Right renal cortex interstitium (tissue), 3 donors: ENCODE measurements around the gene TINCR. TPM values are rescaled to one million over a fixed set of nuclear protein-coding genes. Genes with fewer than 3 reads are reported as not detected.
A peak's percentile ranks its signal among the peaks of the same experiment; 100 is the strongest.
"Not testable (repeated sequence)": the region's sequence is repeated elsewhere in the genome, so short reads cannot be mapped to it uniquely, and the experiment has no call there.

ENCODE experiments used
- DNase-seq, 3 donors: peaks; one replicate each; pipeline ENCODE4 v3.0.0-alpha.2; 2013; ENCODE audit warnings: low read depth in 3 of 3, low spot score in 2 of 3
- polyA plus RNA-seq, 3 donors: library from polyadenylated mRNA; unstranded; fragments of 120-200 nt; gene quantifications; one replicate each; pipeline ENCODE4 v1.2.1, GENCODE V29; 2013; ENCODE audit not compliant: insufficient read length in 3 of 3

Gene TINCR
- polyA plus RNA-seq, 3 donors = 0.10 to 0.82 (median 0.38) TPM

DNA sequence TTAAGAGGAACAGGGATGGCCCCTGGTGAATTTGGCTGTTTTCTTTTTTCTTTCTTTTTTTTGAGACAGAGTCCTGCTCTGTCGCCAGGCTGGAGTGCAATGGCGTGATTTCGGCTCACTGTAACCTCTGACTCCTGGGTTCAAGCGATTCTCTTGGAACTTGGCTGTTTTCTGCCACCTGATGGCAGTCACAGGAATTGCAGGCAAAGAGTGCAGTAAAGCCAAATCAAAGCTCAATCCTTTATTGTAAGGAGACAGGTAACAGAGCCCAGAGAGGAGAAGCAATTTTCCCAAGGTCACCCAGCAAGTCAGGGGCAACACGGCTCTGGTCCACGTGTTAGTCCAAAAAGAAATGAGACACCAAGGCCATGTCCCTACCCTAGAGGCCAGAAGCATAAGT, 6.2 kb downstream of the TINCR start:
- no peak for DNase-seq

DNA sequence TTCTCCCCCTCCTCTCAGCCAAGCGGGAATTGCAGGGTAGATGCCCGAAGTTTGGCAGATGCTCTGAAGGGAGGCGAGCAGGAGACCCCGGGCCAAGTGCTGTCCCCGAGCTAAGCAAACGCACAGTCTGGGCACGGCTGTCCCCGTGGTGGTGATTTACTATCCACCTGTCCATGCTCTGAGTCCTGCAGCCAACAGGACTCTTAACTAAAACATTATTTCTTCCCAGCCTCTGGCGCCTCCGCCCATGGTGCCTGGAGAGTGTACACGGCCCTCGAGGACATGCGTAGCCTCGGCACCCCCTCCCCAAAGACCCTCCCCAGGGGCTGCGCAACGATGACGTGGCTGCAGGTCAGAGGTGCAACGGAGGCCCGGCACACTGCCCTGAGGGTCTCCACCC, 7.6 kb downstream of the TINCR start:
- no peak for DNase-seq

DNA sequence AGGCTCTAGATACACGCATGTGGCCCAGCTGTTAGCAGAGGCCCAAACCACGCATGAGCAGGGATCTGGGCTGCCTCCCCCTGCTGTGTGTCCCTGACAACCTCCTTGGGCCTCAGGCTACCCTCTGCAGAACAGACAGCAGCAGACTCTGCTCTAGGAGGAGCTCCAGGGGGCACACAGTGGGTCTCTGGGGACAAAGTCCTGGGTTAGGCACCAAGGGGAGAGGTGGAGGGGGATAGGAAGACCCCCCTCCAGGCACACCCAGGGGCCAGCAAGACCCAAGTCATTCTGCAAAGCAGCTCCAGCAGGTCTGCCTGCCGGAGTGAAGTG, 8.0 kb downstream of the TINCR start:
- DNase-seq = no peak

DNA sequence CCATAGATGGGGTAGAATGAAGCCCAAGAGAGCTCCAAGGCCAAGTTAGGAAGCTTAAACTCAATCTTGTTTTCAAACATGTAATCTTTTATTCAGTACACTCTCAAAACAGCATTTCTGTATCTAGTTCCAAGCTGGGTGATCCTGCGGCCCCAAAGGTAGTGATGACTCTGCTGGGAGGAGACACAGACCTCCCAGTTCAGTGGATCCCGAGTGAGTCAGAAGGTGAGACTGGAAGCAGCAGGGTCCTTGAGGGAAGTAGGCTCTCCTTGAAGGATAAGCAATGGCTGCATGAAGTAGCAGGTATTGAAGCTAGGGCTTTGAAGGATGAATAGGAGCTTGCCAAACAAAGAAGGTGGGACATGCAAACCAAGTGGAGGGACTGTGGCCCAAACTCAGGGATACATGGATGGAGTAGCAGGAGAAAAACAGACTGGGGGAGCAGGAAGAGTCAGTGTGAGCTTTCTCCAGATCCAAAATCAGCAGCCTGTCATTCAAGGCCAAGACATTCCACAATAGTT, 9.6 kb downstream of the TINCR start:
- DNase-seq = no peak

DNA sequence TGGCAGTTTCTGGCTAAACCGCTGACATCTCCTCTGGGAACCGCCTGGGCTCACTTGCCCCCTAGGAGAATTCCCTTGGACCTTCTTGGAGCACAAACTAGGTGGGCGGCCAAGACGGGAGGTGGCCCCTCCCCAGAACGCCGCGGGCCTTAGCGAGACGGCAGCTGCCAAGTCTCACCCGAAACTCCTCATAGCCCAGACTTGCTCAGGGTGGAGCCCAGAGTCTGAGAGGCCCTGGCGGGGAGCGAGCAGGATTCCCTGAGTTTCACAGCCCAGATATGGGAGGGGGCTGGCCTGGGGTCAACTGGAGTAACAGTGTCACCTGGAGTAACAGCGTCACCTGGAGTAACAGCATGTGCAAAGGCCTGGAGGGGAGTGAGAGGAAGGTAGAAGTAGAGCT, 10.1 kb downstream of the TINCR start:
- DNase-seq = no peak

DNA sequence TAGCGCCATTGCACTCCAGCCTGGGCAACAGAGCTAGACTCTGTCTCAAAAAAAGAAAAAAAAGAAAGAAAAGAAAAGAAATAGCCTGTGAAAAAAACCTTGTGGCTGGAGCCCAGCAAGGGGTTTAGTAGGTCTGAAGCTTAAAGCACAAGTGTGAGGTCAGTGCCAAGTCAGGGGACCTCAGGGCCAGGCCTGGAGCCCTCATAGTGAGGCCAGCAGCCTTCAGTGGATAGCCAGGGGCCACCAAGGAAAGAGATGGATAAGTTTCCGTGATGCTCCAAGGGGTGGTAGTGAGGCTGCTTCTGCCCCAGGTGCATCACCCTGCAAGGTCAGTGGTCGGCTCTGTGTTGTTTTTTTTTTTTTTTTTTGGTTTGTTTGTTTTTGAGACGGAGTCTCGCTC, 12.9 kb downstream of the TINCR start:
- no peak for DNase-seq

DNA sequence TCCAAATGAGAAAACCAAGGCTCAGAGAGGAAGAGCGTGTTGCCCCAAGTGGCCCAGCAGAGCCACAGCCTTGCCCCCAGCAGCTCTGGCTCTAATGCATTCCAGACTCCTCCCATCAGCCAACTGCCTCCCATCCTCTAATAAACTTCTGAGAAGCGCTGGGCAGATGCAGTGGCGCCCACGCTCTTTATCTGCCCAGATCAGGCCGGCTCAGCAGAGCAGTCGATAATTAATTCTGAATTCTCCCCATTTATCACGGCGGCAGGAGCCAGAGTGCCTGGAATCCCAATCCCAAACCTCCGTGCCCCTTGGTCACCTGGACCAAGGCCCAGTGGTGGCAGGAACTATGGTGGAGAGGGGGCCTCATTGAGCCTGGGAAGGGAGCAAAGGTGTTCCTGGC, 13.9 kb downstream of the TINCR start:
- DNase-seq = no peak

DNA sequence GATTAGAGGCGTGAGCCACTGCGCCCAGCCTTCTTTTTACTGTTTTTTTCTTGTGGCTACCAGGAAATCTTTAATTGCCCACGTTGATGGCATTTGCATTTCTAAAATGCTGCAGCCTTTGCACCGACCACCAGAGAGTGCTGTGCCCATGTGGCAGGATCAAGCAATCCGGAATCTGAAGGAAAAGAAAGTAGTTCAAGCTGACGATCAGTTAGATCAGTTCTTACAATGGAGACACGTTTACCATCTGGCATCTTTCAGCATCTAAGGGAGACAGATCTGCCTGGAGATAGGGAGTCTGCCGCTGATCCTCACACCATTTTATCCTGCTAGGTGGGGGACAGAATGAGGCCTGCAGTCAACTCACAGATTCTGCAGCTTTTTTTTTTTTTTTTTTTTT, 19.9 kb downstream of the TINCR start:
- no peak for DNase-seq

DNA sequence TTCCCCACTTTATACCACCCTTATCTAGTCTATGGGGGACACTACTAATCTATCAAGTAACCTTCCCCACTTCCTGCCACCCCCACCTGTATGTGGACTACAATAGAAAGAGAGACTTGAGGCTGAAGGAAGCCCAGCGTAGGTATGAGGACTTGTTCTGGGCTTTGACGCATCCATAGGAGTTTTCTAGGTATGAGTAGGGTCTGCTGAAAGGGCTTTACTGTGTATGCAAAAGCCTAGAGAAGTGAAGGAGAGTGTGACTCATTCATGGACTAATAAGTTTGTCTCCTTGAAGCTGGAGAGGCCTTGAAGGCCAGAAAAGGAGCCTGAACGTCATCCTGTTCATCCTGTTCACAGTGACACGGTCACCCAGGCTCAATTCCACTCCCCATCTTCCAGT, 21.8 kb downstream of the TINCR start:
- DNase-seq = no peak

DNA sequence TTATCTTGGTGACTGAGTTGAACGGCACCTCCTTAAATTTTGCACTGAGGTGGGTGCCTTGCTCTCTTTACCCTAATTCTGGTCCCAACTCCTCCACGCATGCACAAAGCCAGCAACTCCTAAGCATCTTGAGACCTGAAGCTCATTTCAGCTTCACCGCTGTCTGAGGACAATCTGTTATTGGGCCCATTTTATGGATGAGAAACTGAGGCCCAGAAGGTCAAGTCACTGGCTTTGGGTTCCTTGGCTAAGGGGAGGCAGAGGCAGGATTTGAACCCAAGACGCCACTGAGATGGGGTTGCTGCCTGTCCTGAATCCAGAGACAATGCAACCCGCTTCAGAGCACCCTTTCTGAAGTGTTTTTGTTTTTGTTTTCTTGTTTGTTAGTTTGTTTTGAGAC, 22.7 kb downstream of the TINCR start:
- DNase-seq = no peak

DNA sequence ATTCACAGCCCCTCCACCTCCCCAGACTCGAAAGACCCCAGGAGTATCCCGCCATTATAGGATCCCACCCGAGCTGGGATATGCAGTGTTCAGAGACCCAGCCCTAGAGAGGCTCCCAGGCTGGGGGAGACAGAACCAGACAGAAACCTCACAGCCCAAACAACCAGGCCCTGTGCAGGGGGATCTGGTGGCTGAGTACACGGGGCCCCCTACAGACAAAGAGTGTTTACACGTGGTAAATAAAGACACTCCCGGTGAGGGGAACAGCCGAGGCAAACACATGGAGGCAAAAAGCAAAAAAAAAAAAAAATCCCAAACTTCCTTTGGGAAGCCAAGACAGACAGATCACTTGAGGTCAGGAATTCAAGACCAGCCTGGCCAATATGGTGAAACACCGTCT, 25.1 kb downstream of the TINCR start:
- DNase-seq = no peak

DNA sequence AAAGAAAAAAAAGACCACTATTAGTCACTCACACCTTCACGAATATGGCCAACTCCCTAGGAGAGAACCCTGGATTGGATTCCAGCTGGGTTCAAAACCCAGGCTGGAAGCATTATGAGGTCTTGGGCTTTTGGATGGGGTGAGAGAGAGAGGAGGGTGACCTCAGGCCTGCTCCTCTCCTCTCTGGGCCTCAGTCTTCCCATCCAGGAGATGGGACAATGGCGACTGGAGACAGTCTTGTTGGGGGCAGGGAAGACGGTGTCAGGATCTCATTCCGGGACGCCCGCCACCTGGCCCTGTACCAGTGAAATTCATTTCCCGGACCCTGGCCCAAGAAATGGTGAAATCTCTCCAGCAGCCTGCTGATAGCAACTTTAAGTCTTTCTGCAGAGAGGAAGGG, 26.3 kb downstream of the TINCR start:
- DNase-seq = no peak

DNA sequence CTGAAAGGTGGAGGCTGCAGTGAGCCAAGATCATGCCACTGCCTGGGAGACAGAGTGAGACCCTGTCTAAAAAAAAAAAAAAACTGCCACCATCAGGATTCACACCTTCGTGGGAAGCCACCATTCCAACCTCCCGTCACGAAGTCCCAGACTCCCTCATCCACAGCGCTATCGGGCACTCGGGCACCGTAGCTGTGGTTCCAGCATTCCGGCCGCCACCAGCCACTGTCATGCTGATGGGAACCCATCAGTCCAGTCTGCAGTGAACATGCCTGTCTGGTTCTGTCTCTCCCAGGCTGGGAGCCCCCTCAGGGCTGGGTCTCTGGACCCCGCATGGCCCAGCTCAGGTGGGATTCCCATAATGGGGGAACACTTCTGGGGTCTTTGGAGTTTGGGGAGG, 27.5 kb downstream of the TINCR start:
- no peak for DNase-seq

DNA sequence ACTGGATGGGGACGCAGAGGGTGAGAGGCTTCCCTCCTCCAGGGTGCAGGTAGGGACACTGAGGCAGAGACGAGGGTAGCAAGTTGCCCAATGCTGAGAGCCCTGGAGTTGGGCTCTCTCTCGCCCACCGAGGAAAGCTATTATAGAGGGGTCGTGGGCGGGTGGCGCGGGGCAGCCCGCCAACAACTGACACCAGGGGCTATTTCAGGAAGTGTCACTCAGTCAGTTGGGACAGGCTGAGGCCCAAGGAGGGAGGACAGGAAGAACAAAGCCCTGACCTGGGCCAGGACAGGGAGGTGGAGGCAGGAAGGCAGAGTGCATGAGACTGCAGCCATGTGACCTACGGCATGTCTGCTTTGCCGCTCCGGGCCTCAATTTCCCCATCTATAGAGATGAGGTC, 29.9 kb downstream of the TINCR start:
- DNase-seq = no peak

DNA sequence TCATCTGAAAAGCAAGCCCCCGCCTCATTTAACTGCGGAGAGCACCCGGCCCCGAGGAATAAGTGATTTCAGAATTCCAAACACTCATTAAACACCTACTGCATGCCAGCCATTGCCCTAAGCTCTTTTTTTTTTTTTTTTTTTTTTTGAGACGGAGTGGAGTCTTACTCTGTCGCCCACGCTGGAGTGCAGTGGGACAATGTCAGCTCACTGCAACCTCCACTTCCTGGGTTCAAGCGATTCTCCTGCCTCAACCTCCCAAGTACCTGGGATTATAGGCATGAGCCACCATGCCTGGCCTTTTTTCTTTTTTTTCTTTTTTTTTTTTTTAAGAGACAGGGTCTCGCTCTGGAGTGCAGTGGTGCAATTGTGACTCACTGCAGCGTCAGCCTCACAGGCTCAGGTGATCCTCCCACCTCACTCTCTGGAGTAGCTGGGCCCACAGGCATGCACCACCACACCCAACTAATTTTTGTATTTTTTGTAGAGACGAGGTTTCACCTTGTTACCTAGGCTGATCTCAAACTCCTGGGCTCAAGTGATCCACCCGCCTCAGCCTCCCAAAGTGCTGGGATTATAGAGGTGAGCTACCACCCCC, 30.7 kb downstream of the TINCR start:
- DNase-seq = not testable (repeated sequence)

DNA sequence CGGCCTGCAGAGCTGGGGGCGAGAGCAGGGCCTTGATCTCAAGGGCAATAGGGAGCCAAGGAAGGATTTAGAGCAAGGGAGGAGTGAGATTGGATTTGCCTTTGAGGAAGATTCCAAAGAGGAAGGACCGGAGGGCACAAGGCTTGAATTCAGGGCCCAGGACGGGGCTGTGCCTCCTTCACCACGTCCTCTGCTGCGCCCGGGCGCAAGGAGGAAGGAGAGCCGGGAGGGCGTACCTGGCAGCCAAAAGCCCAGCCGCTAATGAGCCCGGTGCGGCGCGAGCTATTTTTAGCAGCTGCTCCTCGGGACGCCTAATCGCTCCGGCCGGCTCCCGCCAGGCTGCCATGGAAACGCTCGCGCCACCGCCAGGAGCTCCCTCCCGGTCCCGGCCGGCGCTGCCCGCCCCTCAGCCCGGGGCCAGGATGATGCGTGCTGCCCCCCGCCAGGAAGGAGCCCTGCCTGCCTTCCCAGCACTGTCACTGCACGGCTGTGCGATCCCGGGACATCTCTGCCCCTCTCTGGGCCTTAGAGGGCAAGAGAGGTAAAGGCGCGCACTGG, 31.3 kb downstream of the TINCR start:
- peak in 2 of 3 donors; percentile 56 to 59 for DNase-seq

DNA sequence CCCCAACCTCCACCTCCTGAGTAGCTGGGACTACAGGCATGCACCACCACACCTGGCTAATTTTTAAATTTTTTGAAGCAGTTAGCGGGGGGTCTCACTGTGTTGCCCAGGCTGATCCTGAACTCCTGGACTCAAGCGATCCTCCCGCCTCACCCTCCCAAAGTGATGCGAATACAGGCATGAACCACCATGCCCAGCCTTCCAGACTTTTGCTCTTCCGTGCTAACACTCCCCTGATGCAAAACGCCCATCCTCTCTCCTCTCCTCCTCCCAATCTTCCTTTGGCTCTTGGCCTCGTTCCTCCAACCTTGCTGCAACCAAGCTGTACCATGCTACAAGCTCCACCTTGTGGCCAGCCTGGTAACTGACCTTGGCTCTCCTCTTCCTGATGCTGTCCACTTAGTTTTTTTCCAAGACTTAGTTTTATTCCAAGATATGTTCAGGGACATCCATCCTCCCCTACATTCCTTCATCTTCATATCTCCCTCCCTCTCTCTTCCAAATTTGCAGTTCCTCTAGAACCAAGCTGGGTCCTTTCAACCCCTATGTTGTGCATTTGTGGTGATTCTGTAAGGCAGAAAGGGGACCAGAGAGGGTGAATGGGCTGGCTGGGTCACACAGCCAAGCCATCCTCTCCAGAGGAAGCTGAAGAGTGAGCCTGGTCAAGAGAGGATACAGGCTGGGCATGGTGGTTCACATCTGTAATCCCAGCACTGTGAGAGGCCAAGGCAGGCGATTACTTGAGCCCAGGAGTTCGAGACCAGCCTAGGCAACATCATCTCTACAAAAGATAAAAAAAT, 32.8 kb downstream of the TINCR start:
- no peak for DNase-seq

DNA sequence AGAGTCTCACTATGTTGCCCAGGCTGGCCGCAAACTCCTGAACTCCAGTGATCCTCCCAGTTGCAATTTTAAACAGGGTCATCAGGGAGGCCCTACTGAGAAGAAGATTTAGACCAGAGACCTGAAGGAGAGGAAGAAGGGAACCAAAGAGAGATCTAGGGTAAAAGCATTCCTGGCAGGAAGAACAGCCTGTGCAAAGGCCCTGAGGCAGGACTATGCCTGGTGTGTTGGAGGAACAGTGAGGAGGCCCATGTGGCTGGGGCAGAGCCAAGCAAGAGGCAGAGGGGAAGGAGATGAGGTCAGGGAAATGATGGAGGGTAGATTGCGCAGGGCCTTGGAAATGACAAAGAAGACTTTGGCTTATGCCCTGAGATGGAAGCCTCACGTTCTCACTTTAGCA, 34.5 kb downstream of the TINCR start:
- DNase-seq = no peak

DNA sequence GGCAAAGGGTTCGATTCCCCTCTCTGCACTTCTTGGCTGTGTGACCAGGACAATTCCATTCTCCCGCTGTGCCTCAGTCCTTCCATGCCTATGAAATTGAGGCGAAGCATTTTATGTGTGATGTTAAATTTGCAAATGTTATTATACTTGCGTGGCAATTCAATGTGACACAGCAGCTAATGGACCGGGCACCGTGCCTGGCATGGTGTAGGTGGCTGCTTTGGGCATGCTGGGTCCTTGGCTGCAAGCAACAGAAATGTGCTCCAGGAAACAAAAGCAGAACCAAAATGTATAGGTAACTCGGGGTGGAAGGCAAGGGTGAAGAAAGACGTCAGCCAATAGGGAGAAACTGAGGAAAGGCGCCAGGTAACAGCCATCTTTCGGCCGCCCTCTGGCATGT, 37.1 kb downstream of the TINCR start:
- DNase-seq = no peak

DNA sequence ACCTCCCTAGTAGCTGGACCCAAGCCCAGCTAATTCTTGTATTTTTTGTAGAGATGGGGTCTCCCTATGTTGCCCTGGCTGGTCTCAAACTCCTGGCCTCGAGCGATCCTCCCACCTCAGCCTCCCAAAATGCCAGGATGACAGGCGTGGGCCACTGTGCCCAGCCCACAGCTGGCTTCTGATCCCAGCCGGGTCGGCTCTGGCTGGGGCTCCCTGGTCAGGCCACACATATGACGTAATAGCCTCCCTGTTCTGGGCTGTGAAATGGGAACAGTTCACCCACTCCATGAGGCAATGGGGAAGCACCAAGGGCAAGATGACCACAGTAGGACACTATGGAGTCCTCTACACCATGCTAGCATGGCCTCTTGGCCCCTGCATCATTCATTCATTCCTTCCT, 41.1 kb downstream of the TINCR start:
- DNase-seq = no peak

DNA sequence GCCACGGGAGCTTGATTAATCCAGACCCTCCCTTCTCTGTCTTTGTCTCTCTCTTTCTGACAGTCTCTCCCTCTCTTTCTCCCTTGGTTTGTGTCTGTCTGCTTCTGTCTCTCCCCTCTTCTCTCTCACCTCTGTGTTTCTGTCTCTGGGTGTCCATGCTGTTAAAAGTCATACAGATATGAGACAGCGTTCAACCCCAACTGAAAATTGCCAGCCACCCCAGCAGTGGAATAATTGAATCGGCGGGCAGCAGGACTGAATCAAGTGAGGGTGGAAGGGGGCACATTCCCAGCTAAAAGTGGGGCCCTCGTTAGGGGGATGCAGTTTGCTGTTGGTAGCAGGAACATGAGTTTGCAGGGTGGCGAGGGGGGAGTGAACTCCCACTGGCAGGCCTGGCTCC, 43.7 kb downstream of the TINCR start:
- DNase-seq = no peak

DNA sequence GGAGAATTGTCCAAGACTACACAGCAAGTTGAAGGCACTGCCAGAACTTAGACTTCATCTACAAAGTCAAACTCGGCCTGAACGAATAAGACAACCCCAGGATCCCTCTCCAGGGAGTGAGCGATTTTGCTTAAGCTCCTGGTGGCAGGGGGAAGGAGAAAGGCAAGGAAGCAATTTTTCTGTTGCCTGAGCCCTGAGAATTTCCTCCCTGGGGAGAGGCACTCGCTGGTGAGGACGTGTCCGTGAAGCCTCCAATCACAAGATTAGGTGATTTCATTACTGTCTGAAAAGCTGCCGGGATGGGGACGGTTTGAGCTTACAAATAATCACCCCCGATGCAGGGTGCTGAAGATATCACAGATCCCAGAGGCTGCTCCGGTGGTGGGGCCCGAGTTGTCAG, 45.6 kb downstream of the TINCR start:
- no peak for DNase-seq
